Sigmoid colon (tissue), 4 donors: Measurements from ENCODE around the gene MFAP5.

Experiments used
- CTCF ChIP-seq, 4 experiments: fragments of 450-650 bp in 3 of 4; fragments of 200-600 bp in 1 of 4; IDR thresholded peaks; one replicate each; pipeline ENCODE4 v1.5.1; 2016 to 2019; ENCODE audit warnings: antibody characterized with exemption in 4 of 4, mild to moderate bottlenecking in 3 of 4, moderate library complexity in 2 of 4
- EP300 ChIP-seq, 4 donors: sonication (generic); formaldehyde crosslinking; IDR thresholded peaks; one replicate each; pipeline ENCODE4 v1.6.1; 2017; ENCODE audit warnings: antibody characterized with exemption in 4 of 4
- POLR2A ChIP-seq, 2 donors: fragments of 450-650 bp; IDR thresholded peaks; one replicate each; pipeline ENCODE4 v1.6.1; 2016; ENCODE audit warnings: antibody characterized with exemption in 2 of 2, mild to moderate bottlenecking in 2 of 2, moderate library complexity in 2 of 2

GRCh38 chr12:8642775-8643174, 19.9 kb downstream of the MFAP5 start:
- no peak for TF ChIP-seq POLR2A (IDR thresholded peaks at IDR 0.05)
- no peak for TF ChIP-seq CTCF (IDR thresholded peaks at IDR 0.05)
- TF ChIP-seq EP300 (IDR thresholded peaks at IDR 0.05) = no peak
